Neural progenitor cell (in vitro differentiated cells): ENCODE data around the gene NECTIN3.

Experiments used
- CTCF ChIP-seq: fragments of 200-600 bp; sonication (generic); IDR thresholded peaks from 2 replicates; pipeline ENCODE4 v1.5.1; 2017; ENCODE audit warnings: antibody characterized with exemption, mild to moderate bottlenecking
- EZH2phosphoT487 ChIP-seq: fragments of 200-600 bp; sonication (generic); IDR thresholded peaks from 2 replicates; pipeline ENCODE4 v1.6.1; 2017; ENCODE audit warnings: antibody characterized with exemption

GRCh38 chr3:111134302-111134701, 62.7 kb downstream of the NECTIN3 start:
- no peak for TF ChIP-seq CTCF
- no peak for TF ChIP-seq EZH2phosphoT487
